Panc1 (cell line): ENCODE results near the gene HTR4.

Experiments
- POLR2AphosphoS5 ChIP-seq: IDR thresholded peaks from 2 replicates; pipeline ENCODE4 v1.6.1; 2012; ENCODE audit warnings: mild to moderate bottlenecking, low read depth, low read length, moderate library complexity
- SIN3A ChIP-seq: IDR thresholded peaks from 2 replicates; pipeline ENCODE4 v1.6.1; 2012; ENCODE audit warnings: low read depth, mild to moderate bottlenecking, low read length, moderate library complexity, borderline replicate concordance; ENCODE audit not compliant: insufficient read depth
- TCF7L2 ChIP-seq: IDR thresholded peaks from 2 replicates; pipeline ENCODE4 v1.6.1; 2011; ENCODE audit warnings: mild to moderate bottlenecking, low read depth, low read length, inconsistent platforms
- TF ChIP-seq, protein P1 (sequence below): fragments of 450-650 bp; IDR thresholded peaks from 2 replicates; pipeline ENCODE4 v1.5.1; 2017; ENCODE audit warnings: mild to moderate bottlenecking
- TF ChIP-seq, protein P2 (sequence below), 2 experiments: IDR thresholded peaks; 2 replicates each; pipeline ENCODE4 v1.6.1; 2011 to 2012; ENCODE audit warnings: low read depth in 2 of 2, control low read depth in 1 of 2, low read length in 1 of 2, mild to moderate bottlenecking in 1 of 2, moderate library complexity in 1 of 2; ENCODE audit not compliant: insufficient read depth in 1 of 2

DNA sequence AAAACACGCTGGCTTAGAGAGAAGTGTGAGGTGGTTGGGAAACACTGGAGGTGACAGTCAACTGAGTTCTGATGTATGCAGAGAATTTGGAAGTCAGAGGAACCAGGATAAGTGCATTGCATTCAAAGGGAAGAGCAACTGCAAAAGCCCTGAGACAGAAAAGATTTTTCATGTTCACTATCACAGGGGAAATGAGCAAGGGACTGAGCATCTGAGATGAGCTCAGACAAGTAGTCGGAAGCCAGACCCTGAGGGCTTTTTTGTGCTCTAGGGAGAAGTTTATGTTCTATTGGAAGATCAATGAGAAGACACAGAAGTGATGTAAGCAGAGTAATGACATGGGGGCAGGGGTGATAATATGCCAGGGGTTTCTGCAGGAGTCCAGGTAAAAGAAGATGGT, 97.5 kb downstream of the HTR4 start:
- TF ChIP-seq, protein P1, sequence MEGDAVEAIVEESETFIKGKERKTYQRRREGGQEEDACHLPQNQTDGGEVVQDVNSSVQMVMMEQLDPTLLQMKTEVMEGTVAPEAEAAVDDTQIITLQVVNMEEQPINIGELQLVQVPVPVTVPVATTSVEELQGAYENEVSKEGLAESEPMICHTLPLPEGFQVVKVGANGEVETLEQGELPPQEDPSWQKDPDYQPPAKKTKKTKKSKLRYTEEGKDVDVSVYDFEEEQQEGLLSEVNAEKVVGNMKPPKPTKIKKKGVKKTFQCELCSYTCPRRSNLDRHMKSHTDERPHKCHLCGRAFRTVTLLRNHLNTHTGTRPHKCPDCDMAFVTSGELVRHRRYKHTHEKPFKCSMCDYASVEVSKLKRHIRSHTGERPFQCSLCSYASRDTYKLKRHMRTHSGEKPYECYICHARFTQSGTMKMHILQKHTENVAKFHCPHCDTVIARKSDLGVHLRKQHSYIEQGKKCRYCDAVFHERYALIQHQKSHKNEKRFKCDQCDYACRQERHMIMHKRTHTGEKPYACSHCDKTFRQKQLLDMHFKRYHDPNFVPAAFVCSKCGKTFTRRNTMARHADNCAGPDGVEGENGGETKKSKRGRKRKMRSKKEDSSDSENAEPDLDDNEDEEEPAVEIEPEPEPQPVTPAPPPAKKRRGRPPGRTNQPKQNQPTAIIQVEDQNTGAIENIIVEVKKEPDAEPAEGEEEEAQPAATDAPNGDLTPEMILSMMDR = no peak
- TF ChIP-seq, protein P2, sequence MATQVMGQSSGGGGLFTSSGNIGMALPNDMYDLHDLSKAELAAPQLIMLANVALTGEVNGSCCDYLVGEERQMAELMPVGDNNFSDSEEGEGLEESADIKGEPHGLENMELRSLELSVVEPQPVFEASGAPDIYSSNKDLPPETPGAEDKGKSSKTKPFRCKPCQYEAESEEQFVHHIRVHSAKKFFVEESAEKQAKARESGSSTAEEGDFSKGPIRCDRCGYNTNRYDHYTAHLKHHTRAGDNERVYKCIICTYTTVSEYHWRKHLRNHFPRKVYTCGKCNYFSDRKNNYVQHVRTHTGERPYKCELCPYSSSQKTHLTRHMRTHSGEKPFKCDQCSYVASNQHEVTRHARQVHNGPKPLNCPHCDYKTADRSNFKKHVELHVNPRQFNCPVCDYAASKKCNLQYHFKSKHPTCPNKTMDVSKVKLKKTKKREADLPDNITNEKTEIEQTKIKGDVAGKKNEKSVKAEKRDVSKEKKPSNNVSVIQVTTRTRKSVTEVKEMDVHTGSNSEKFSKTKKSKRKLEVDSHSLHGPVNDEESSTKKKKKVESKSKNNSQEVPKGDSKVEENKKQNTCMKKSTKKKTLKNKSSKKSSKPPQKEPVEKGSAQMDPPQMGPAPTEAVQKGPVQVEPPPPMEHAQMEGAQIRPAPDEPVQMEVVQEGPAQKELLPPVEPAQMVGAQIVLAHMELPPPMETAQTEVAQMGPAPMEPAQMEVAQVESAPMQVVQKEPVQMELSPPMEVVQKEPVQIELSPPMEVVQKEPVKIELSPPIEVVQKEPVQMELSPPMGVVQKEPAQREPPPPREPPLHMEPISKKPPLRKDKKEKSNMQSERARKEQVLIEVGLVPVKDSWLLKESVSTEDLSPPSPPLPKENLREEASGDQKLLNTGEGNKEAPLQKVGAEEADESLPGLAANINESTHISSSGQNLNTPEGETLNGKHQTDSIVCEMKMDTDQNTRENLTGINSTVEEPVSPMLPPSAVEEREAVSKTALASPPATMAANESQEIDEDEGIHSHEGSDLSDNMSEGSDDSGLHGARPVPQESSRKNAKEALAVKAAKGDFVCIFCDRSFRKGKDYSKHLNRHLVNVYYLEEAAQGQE (IDR thresholded peaks at IDR 0.05; ENCODE audit: insufficient read depth in 1 of 2, low read depth in 2 of 2, low read length in 1 of 2) = no peak
- TF ChIP-seq POLR2AphosphoS5 = no peak
- no peak for TF ChIP-seq SIN3A
- no peak for TF ChIP-seq TCF7L2
